Fibroblast of mammary gland (primary cell): Measurements from ENCODE around the gene DCN.
A peak's percentile ranks its signal among the peaks of the same experiment; 100 is the strongest.

Experiments used
- DNase-seq: peaks from one replicate; pipeline ENCODE4 v3.0.0-alpha.2; 2010; ENCODE audit warnings: low read depth
- H3K4me3 ChIP-seq: 2 replicates; pipeline ENCODE4 v1.5.1; 2011; ENCODE audit warnings: low read depth, mild to moderate bottlenecking, low read length, moderate library complexity; ENCODE audit not compliant: control insufficient read depth
- TF ChIP-seq, protein P1 (sequence below): conservative IDR thresholded peaks from 2 replicates; pipeline ENCODE4 v1.5.1; 2011; ENCODE audit warnings: low read depth, low read length, inconsistent platforms; ENCODE audit not compliant: control insufficient read depth, insufficient read depth

DCN gene

DNA sequence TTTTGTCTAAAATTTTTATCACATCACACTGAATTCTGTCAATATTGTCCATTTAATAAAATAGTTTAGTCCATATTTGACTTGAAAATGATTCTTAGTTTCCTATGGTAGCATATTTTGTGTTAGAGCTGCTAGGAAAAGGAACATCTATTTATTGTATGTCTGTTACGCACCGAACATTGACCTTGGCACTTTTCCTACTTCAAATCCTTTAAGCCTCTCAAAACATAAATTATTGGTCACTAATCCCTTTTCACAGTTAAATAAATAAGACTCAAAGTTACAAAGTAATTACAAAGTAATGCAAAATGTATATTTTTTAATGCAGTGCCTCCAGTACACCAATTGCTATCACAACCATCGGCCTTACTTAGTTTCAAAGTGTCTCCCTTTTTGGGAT lies 28.5 kb downstream of the DCN start:
- H3K4me3 ChIP-seq = no peak overlapping the region
- TF ChIP-seq, protein P1, sequence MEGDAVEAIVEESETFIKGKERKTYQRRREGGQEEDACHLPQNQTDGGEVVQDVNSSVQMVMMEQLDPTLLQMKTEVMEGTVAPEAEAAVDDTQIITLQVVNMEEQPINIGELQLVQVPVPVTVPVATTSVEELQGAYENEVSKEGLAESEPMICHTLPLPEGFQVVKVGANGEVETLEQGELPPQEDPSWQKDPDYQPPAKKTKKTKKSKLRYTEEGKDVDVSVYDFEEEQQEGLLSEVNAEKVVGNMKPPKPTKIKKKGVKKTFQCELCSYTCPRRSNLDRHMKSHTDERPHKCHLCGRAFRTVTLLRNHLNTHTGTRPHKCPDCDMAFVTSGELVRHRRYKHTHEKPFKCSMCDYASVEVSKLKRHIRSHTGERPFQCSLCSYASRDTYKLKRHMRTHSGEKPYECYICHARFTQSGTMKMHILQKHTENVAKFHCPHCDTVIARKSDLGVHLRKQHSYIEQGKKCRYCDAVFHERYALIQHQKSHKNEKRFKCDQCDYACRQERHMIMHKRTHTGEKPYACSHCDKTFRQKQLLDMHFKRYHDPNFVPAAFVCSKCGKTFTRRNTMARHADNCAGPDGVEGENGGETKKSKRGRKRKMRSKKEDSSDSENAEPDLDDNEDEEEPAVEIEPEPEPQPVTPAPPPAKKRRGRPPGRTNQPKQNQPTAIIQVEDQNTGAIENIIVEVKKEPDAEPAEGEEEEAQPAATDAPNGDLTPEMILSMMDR = no peak
- DNase-seq = no peak

DNA sequence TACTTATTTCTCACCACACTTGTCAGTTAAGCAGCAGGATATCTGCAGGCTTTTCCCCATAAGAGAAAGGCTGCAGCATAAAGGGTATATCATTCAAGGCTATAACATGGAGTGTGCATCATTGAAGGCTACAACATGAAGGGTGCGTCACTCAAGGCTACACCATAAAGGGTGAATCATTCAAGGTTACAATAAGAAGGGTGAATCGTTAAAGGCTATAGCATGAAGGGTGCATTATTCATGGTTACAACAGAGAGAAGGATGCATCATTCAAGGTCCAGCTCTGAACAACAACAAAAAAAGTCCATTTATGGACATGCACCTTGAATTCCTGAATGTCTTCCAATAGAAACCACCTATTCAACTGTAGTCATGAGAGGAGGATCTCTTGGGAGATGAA lies 38.6 kb downstream of the DCN start:
- TF ChIP-seq, protein P1 = no peak
- DNase-seq = peak; percentile 83
- no peak overlapping the region for H3K4me3 ChIP-seq

DNA sequence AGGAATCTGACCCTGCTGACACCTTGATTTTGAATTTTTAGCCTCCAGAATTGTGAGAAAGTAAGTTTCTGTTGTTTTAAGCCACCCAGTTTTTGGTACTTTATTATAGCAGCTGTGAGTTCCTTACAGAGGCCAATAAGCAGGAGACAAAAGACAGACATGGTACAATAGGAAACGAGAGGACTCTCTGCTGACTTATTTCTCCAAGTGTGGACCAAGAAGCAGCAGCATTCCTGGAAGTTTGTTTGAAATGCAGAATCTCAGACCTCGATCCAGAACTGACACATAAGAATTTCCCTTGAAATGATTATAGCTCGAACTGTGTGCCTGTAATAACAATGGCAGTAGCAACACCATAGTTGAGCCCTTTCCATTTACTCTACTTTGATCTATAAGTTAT lies 39.4 kb downstream of the DCN start:
- no peak overlapping the region for H3K4me3 ChIP-seq
- no peak for DNase-seq
- TF ChIP-seq, protein P1 = no peak

DNA sequence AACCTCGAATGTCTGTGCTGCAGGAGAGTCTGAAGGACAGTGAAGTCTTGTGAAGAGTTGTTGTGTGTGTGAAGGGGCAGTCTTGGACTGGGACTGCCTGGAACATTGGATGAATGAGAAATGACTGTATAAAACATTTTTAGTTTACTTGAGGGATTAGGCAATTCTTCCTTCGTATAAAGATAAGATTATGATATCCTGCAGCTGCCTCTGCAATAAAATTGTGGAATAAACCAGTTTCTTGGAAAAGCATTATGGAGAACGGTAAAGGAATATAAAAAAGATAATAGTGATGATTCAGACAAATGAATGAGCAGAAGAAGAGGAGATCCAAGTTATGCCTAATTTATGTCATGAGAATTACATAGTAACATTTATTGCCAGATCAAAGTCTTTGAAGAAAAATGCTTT lies 40.4 kb downstream of the DCN start:
- DNase-seq = peak; percentile 55
- TF ChIP-seq, protein P1 = no peak

GRCh38 chr12:91140026-91140931 lies 42.3 kb downstream of the DCN start:
- H3K4me3 ChIP-seq = no peak overlapping the region
- peak; percentile 94 for DNase-seq
- TF ChIP-seq, protein P1 = no peak

More for the DNA sequence above, 40.4 kb downstream of the DCN start:
- no peak overlapping the region for H3K4me3 ChIP-seq

DNA sequence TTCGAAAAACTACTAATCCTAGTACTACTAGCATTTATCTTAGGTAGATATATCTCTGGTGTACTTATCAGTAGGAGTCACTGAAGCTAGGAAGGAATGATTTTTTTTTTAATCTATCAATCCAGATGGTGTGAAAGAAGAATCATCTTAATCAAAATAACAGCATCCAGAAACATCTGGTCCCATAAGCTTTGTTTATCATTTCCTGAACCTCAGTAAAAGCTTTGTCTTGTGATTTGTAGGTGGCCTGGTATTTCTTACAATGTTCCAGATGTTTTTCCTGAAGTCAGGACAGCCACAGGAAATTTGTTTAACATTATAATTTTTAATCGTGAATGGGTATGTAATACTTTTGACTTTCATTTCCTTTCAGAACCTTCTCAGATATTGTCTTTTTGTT lies 43.3 kb downstream of the DCN start:
- H3K4me3 ChIP-seq = no peak overlapping the region
- DNase-seq = peak; percentile 68
- TF ChIP-seq, protein P1 = no peak
